HCT116 (cell line): ENCODE results near the gene DPY19L2.
"Not testable (repeated sequence)": the region's sequence is repeated elsewhere in the genome, so short reads cannot be mapped to it uniquely, and the experiment has no call there.

ENCODE experiments used
- EZH2 ChIP-seq: fragments of 200-600 bp; sonication (generic); IDR thresholded peaks from 2 replicates; pipeline ENCODE4 v1.6.1; 2017; ENCODE audit warnings: antibody characterized with exemption, mixed run types
- EZH2phosphoT487 ChIP-seq: fragments of 200-600 bp; IDR thresholded peaks from 2 replicates; pipeline ENCODE4 v1.6.1; 2018; ENCODE audit warnings: antibody characterized with exemption, borderline replicate concordance
- JUND ChIP-seq: IDR thresholded peaks from 2 replicates; pipeline ENCODE4 v1.6.1; 2012
- MAX ChIP-seq: IDR thresholded peaks from 2 replicates; pipeline ENCODE4 v1.6.1; 2012
- POLR2A ChIP-seq: IDR thresholded peaks from 2 replicates; pipeline ENCODE4 v1.7.0; 2011; ENCODE audit warnings: borderline replicate concordance; ENCODE audit not compliant: insufficient read depth, insufficient read length; ENCODE audit errors: extremely low read depth
- POLR2AphosphoS5 ChIP-seq: IDR thresholded peaks from 2 replicates; pipeline ENCODE4 v1.6.1; 2011; ENCODE audit warnings: mild to moderate bottlenecking, low read depth, low read length, moderate library complexity
- RAD21 ChIP-seq: IDR thresholded peaks from 2 replicates; pipeline ENCODE4 v1.6.1; 2012; ENCODE audit warnings: low read depth, mild to moderate bottlenecking
- SRF ChIP-seq: IDR thresholded peaks from 2 replicates; pipeline ENCODE4 v1.6.1; 2012; ENCODE audit warnings: low read depth
- TCF7L2 ChIP-seq: IDR thresholded peaks from 2 replicates; pipeline ENCODE4 v1.7.0; 2011; ENCODE audit warnings: borderline replicate concordance, inconsistent platforms; ENCODE audit not compliant: insufficient read depth, insufficient read length; ENCODE audit errors: extremely low read depth
- YY1 ChIP-seq: IDR thresholded peaks from 2 replicates; pipeline ENCODE4 v1.6.1; 2011; ENCODE audit warnings: low read length, low read depth, moderate library complexity, mild to moderate bottlenecking; ENCODE audit not compliant: insufficient replicate concordance; ENCODE audit errors: extremely low read depth
- ZFX ChIP-seq: fragments of 450-650 bp; IDR thresholded peaks from 2 replicates; pipeline ENCODE4 v1.6.1; 2017
- TF ChIP-seq, protein P1 (sequence below), 3 experiments: fragments of 200-600 bp in 1 of 3; sonication (generic) in 1 of 3; IDR thresholded peaks in 2 of 3; conservative IDR thresholded peaks in 1 of 3; 2 replicates each; pipeline ENCODE4 v1.5.1; 2012 to 2017; ENCODE audit warnings: low read depth in 2 of 3, low read length in 2 of 3, antibody characterized with exemption in 1 of 3, borderline replicate concordance in 1 of 3, control low read depth in 1 of 3, mild to moderate bottlenecking in 1 of 3, mixed read lengths in 1 of 3, mixed run types in 1 of 3, moderate library complexity in 1 of 3; ENCODE audit not compliant: insufficient read depth in 1 of 3
- TF ChIP-seq, protein P2 (sequence below): IDR thresholded peaks from 2 replicates; pipeline ENCODE4 v1.6.1; 2012; ENCODE audit warnings: low read depth

DNA sequence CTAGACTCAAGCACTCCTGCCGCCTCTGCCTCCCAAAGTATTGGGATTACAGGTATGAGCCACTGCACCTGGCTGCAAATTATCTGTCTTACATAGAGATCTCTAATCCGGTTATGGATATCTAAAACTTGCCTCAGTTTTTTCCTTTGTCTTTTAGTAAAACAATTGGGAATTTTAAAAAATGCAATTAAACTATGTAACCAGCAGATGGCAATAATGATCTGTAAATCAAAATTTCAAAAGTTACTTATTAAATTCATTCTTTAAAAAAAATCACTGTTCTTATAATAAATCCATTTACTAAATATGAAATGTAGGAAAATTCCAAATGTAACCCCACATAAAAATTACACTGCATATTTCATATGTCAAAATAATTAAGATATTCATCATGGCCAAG, 4.3 kb upstream of the DPY19L2 start:
- TF ChIP-seq, protein P1, sequence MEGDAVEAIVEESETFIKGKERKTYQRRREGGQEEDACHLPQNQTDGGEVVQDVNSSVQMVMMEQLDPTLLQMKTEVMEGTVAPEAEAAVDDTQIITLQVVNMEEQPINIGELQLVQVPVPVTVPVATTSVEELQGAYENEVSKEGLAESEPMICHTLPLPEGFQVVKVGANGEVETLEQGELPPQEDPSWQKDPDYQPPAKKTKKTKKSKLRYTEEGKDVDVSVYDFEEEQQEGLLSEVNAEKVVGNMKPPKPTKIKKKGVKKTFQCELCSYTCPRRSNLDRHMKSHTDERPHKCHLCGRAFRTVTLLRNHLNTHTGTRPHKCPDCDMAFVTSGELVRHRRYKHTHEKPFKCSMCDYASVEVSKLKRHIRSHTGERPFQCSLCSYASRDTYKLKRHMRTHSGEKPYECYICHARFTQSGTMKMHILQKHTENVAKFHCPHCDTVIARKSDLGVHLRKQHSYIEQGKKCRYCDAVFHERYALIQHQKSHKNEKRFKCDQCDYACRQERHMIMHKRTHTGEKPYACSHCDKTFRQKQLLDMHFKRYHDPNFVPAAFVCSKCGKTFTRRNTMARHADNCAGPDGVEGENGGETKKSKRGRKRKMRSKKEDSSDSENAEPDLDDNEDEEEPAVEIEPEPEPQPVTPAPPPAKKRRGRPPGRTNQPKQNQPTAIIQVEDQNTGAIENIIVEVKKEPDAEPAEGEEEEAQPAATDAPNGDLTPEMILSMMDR (IDR thresholded peaks at IDR 0.05 in 2 of 3, conservative IDR thresholded peaks at IDR 0.05 in 1 of 3; ENCODE audit: borderline replicate concordance in 1 of 3, insufficient read depth in 1 of 3, low read depth in 2 of 3, low read length in 2 of 3), result 0 out of 6 replicates have a peak, but pooled peaks of 1 of the 3 experiments have one; percentile 22
- not testable (repeated sequence) for TF ChIP-seq EZH2, JUND, POLR2AphosphoS5, POLR2A, MAX, YY1, ZFX, SRF, EZH2phosphoT487, TCF7L2
- TF ChIP-seq, protein P2, sequence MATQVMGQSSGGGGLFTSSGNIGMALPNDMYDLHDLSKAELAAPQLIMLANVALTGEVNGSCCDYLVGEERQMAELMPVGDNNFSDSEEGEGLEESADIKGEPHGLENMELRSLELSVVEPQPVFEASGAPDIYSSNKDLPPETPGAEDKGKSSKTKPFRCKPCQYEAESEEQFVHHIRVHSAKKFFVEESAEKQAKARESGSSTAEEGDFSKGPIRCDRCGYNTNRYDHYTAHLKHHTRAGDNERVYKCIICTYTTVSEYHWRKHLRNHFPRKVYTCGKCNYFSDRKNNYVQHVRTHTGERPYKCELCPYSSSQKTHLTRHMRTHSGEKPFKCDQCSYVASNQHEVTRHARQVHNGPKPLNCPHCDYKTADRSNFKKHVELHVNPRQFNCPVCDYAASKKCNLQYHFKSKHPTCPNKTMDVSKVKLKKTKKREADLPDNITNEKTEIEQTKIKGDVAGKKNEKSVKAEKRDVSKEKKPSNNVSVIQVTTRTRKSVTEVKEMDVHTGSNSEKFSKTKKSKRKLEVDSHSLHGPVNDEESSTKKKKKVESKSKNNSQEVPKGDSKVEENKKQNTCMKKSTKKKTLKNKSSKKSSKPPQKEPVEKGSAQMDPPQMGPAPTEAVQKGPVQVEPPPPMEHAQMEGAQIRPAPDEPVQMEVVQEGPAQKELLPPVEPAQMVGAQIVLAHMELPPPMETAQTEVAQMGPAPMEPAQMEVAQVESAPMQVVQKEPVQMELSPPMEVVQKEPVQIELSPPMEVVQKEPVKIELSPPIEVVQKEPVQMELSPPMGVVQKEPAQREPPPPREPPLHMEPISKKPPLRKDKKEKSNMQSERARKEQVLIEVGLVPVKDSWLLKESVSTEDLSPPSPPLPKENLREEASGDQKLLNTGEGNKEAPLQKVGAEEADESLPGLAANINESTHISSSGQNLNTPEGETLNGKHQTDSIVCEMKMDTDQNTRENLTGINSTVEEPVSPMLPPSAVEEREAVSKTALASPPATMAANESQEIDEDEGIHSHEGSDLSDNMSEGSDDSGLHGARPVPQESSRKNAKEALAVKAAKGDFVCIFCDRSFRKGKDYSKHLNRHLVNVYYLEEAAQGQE, result not testable (repeated sequence)
- peak; percentile 31; the same call in 1 of the 2 replicates for TF ChIP-seq RAD21
